UCSD-AML1 (cell line): ENCODE data around the gene SGPL1.
"Not testable (repeated sequence)": the region's sequence is repeated elsewhere in the genome, so short reads cannot be mapped to it uniquely, and the experiment has no call there.

Source experiments
- DNase-seq: peaks from one replicate; lab custom pipeline; 2025; ENCODE audit not compliant: unreplicated experiment; lab: John Stamatoyannopoulos, UW

Gene SGPL1

GRCh38 chr10:70815504-70816219 is at the start of gene SGPL1:
SGPL1 (plus strand) TSS chr10:70815948; CDS start chr10:70816854, 906 bp downstream.
- DNase-seq = peak; percentile 87

- DNase-seq = not testable (repeated sequence)
Observed at GRCh38 chr10:70768026-70768685, 47.6 kb upstream of the SGPL1 start.

GRCh38 chr10:70769121-70769520 is 46.6 kb upstream of the SGPL1 start:
- DNase-seq = no peak

- DNase-seq = no peak
Observed at GRCh38 chr10:70770001-70770400, 45.7 kb upstream of the SGPL1 start.

GRCh38 chr10:70770516-70770915 is 45.2 kb upstream of the SGPL1 start:
- DNase-seq = not testable (repeated sequence)

GRCh38 chr10:70771311-70772194 is 44.2 kb upstream of the SGPL1 start:
- DNase-seq = no peak

GRCh38 chr10:70772627-70773026 is 43.1 kb upstream of the SGPL1 start:
- no peak for DNase-seq

GRCh38 chr10:70773461-70773860 is 42.3 kb upstream of the SGPL1 start:
- no peak for DNase-seq

- DNase-seq = no peak
Observed at GRCh38 chr10:70773965-70774809, 41.6 kb upstream of the SGPL1 start.

GRCh38 chr10:70774810-70775678 is 40.7 kb upstream of the SGPL1 start:
- DNase-seq = no peak

GRCh38 chr10:70775679-70776454 is 39.9 kb upstream of the SGPL1 start:
- DNase-seq = no peak

GRCh38 chr10:70776455-70777005 is 39.2 kb upstream of the SGPL1 start:
- no peak for DNase-seq

GRCh38 chr10:70777063-70777875 is 38.5 kb upstream of the SGPL1 start:
- DNase-seq = no peak

- no peak for DNase-seq
Observed at GRCh38 chr10:70778267-70778924, 37.4 kb upstream of the SGPL1 start.

- DNase-seq = no peak
Observed at GRCh38 chr10:70779088-70779487, 36.7 kb upstream of the SGPL1 start.

GRCh38 chr10:70779511-70780369 is 36.0 kb upstream of the SGPL1 start:
- no peak for DNase-seq
